Endothelial cell of hepatic sinusoid (primary cell): ENCODE results near the gene GPR132.
"Not testable (repeated sequence)": the region's sequence is repeated elsewhere in the genome, so short reads cannot be mapped to it uniquely, and the experiment has no call there.

Experiments
- in situ Hi-C: cut with HindIII; loops from 2 replicates; pipeline ENCODE4 v1.10.0; 2017; ENCODE audit warnings: low sequenced_read_pairs

GPR132 gene

GRCh38 chr14:105076296-105076804 lies 11.1 kb upstream of the GPR132 start:
- in situ Hi-C loops: no loop called here

DNA sequence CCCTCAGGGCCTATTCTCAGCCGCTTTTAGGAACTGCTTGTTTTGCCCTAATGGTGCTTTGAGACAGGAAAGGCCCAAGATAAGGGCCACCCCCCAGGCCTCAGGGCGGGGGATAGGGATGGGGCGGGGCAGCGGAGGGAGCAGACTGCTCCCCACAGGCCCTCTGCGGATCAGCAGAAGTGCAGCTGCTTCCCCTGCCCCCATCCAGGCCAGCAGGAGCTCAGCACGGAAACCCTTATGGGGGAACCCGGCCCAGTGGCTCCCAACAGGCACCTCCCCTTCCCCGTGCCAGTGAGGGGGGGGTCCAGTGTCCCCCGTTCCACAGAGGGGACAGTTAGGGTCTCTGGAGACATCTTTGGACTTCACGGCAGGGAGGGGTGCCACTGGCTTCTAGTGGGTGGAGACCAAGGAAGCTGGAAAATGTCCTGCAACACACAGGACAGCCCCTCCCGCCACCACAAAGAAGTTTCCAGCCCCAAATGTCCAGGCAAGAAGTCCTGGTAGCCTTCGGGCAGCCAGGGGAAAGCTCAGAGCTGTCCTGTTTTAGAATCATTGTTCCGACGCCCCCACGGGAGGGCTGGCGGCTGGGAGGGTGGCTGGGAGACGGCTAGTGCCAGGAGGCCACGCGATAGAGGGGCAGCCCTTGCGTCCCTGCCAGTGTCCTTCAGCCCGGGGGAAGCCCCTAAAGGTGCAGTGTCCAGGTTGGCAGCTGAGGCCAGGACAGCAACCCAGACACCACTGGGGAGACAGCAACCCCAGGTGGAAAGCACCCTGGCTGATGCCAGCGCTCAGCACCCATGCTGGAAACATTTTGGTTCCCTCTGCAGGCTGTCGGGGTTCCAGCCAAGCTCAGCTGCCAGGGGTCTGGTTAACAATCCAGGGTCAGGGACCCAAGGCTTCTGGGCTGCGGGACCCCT lies 10.4 kb upstream of the GPR132 start:
- in situ Hi-C loops: no loop called here

DNA sequence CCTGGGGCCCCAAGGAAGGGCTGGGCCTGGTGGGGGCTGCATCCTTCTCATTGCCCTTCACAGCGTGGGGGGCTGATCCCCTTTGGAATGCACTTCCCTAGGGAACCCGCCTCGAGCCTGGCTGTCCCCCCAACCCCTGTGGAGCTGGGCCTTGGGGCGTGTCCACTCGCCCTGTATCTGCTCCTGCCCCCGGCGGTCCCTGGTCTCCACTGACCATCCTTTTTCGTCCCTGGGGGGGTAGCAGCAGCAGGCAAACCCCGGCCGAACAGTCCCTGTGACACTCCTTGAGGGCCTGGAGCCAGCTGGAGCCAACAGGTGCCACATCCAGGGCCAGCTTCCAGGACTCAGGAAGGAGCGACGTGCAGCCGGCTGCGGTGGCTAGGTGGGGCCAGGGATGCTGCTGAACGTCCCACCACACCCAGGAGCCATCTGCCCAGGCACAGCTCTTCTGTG lies 9.4 kb upstream of the GPR132 start:
- in situ Hi-C loops: no loop called here

DNA sequence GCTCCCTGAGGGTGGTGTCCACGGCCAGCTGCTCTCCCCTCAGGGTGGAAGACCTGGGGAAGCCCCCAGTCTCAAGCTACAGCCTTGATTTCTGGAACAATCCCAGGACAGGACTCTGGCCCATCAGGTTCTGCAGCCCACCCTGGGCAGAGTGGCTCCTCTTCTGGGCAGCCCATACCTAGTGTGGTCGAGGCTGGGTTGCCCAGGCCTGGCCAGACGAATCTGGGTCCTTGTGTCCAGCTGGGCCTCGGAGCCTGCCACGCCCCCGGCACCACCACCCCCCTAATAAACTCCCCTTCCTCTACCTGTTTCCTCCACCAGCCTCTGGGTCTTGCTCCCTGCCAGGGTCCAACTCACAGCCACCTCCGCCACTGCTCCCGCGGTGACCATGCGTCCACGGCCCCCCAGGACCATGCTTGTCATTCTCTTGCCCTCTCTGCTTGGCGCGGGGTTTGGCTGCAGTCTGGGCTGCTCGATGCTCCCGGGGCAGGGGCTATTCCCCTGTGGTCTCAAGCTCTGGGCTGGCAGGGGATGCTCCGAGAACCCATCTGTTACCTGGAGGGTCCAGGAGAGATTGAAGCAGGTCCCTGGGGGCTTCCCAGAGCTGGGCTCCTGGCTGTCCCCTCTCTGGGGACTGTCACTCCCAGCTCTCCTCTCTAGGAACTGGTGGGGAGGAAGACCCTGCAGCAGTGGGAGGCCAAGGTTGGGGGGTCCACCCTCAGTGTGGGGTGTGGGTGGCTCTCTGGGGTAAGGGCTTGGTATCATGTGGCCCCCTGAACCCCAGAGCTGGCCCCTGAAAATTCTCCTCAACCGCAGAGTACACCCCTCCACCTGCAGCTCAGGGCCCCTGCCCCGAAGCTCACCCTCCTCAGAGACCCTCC lies 8.7 kb upstream of the GPR132 start:
- in situ Hi-C loops: no loop called here

GRCh38 chr14:105072892-105073719 lies 7.9 kb upstream of the GPR132 start:
- in situ Hi-C loops: no loop called here

DNA sequence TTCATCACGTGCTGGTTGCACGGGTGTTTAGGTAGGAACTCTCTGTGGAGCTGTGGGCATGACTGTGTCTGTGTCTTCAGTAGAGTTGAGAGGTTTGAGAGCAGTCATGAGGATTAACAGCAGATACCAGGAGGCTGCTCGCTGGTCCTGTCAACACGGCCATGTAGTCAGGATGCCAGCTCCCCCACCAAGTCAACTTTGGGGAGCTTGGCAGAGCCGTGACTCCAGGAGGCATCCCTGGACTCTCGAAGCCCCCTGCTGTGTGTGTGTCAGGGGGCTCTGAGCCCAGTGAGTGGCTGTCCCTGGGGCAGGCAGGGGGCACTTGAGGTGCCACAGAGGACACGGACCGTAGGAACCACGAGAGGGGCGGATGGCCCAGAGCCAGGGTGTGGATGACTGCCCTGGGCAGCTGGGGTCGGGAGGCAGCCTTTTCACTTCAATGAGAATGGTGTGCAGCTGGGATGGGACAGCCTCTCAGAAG lies 7.2 kb upstream of the GPR132 start:
- in situ Hi-C loops: no loop called here

DNA sequence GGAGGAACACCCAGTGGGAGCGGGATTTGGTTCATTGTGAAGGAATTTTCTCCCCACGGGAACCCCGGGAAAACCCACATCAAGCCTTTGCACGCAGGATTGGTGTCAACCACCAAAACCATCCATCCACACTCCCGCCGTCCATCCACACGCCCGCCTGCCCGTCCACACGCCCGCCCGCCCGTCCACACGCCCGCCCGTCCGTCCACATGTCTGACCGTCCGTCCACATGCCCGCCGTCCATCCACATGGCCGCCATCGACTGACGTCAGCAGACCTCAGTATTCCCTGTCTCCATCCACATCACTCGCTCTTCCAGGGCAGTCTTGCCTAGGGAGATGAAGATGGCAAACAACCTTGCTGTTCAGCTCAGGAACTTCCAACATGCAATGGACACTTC lies 6.7 kb upstream of the GPR132 start:
- in situ Hi-C loops: no loop called here

DNA sequence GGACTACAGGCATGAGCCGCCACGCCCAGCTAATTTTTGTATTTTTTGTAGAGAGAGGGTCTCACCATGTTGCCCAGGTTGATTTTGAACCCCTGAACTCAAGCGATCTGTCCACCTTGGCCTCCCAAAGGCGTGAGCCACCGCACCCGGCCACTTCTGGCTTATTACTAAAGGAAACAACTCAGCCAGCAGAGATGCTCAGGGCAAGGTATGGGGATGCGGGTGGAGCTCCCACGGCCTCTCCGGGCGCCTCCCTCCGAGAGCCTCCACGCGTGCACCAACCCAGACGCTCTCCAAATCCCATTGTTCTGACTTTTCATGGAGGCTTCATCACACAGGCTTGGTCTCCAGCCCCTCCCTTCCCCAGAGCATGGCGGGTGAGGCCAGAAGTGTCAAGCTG lies 6.1 kb upstream of the GPR132 start:
- in situ Hi-C loops: no loop called here

DNA sequence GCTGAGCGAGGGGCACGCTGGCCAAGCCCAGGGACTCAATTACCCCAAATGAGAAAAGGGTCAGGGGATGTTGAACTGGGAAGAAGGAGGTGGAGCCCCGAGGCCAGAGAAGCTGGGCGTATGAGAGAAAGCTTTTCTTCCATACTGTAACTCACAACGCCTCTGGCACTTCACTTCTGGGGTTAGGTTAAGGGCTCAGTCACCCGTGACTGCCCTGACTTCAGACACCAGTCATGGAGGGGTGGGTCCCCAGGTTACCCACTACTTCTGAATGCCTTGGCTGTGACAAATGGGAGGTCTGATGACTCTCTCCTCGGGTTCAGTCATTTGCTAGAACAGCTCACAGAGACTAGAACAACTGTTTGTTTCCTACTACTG lies 5.5 kb upstream of the GPR132 start:
- in situ Hi-C loops: no loop called here

DNA sequence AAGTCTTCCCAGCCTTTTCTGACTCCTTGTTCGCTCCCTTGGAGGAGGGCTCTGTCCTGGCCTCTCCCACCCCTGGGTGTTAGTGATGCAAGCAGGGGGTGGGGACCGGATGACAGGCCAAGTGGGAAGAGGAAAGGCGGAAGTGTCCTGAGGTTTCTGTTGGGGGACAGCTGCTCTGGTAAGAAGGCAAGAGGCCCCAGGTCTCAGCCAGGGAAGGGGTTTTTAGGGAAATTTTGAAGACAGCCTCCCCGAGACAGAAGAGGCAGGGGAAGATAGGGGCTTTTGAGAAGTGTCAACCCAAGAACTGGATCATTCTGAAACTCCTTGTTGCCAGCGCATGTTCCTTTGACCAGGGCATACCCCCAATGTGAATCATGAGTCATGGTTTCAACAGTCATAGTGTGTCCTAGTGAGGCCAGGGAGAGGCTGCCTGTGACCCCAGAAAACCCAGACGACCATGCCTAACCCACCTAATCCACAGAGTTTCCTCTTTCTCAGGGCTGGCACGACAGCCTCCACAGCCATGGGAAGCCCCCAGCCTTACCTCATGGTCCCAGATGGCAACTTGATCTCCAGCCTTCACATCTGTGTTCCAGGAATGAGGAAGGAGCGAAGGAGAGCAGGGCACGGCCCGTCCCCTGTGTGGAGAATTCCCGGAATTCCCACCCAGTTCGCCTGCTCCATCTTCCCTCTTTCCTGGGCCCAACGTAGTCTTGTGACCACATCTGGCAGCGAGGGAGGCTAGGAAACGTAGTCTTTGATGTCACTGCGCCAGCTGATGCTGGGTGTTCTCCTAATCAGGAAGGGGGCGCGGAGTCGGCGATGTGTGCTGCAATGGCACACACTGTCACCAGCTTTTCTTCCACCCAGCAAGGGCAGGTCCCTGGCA lies 4.9 kb upstream of the GPR132 start:
- in situ Hi-C loops: no loop called here

DNA sequence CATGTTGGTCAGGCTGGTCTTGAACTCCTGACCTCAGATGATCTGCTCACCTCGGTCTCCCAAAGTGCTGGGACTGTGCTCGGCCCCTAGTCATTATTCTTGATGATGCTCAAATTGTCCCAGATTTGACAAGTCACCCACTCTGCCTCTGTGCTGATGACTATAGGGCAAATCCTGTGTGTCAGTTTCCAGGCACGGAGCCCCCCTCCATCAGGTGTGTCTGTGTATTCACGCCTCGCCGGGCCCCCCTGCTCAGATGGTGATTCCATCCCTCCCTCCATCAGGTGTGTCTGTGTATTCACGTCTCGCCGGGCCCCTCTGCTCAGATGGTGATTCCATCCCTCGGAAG lies 4.3 kb upstream of the GPR132 start:
- in situ Hi-C loops: no loop called here

DNA sequence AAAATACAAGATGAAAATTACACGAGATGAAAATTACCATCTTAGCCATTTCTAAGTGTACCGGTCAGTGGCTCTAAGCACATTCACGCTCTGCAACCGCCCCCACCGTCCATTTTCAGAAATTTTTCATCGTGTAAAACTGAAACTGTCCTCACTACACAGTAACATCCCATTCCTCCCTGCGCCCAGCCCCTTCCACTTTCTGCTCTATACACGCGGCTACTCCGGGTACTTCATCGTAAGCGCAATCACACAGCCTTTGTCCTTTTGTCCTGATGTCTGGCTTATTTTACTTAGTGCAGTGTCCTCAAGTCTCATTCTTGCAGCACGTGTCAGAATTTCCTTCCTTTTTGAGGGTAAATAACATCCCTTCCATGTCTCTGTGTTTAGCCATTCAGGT lies 3.6 kb upstream of the GPR132 start:
- in situ Hi-C loops: no loop called here

- in situ Hi-C loops: no loop called here
Observed at GRCh38 chr14:105067969-105068301, 2.7 kb upstream of the GPR132 start.

GRCh38 chr14:105067140-105067968 lies 2.1 kb upstream of the GPR132 start:
- in situ Hi-C loops: no loop called here

GRCh38 chr14:105066240-105067071 lies 1.2 kb upstream of the GPR132 start:
- in situ Hi-C loops: no loop called here

DNA sequence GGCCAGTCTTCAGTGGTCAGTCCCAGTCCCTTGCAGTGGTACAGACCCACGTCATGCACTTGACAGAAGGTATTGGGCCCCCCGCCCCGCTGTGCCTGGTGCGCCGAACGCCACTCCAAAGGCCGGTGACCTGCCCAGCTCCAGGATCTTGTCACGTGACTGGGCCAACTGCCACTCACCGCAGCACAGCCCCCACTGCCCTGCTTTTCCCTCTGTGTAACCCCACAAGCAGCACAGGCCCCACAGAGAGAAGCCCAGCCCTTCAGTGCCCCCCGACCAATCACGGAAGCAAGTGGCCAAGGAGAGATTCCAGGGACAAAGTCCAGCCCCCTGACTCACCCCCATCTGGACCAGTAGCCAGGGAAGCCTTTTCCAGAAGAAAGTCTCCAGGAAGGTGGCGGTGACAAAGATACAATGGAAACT lies 498 bp downstream of the GPR132 start:
- in situ Hi-C loops: no loop called here

GRCh38 chr14:105064001-105064400 lies 1.2 kb downstream of the GPR132 start:
- in situ Hi-C loops: no loop called here

DNA sequence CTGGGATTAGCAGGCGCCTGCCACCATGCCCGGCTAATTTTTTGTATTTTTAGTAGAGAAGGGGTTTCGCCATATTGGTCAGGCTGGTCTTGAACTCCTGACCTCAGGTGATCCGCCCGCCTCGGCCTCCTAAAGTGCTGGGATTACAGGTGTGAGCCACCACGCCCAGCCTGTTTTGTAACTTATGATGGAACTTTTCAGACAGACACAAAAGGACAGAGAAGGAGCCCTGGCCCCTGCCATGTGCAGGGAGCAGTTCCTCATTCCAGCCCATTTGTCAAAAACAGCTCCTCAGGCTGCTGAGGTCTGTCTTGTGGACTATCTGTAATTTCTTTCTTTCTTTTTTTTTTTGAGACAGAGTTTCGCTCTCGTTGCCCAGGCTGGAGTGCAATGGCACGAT lies 1.7 kb downstream of the GPR132 start:
- in situ Hi-C loops: not testable (repeated sequence)
